OCI-LY7 (cell line): ENCODE measurements around the gene IGSF22.

Experiments
- CTCF ChIP-seq: fragments of 200-600 bp; sonication (generic); conservative IDR thresholded peaks from 2 replicates; pipeline ENCODE4 v1.5.1; 2014; ENCODE audit warnings: mild to moderate bottlenecking, antibody characterized with exemption, low read length, moderate library complexity, mixed read lengths
- EZH2phosphoT487 ChIP-seq: fragments of 200-600 bp; sonication (generic); IDR thresholded peaks from 2 replicates; pipeline ENCODE4 v1.6.1; 2018; ENCODE audit warnings: low read depth, borderline replicate concordance, mild to moderate bottlenecking, mixed run types, antibody characterized with exemption, low read length, moderate library complexity, mixed read lengths

DNA sequence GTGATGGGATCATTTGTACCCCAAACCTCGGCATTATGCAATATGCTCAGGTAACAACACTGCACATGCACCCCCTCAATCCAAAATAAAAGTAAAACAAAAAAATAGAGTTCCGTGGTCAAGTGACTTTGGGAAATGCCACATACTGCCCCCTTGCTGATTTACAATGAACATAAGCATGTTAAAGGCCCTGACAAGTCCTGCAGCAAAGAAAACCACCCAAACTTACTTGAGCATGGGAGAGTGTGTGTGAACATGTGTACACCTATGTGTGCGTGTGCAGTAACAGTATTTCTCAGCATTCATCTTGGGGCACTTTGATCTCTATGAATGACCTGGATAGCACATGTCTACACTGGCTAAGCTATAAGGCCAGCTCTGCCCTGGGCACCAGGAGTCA is 15.8 kb upstream of the IGSF22 start:
- peak; percentile 49 for TF ChIP-seq CTCF
- no peak for TF ChIP-seq EZH2phosphoT487
